HEK293 (cell line): ENCODE measurements around the gene ZCCHC7.
"Not testable (repeated sequence)": the region's sequence is repeated elsewhere in the genome, so short reads cannot be mapped to it uniquely, and the experiment has no call there.

ENCODE experiments used
- KLF9 ChIP-seq: fragments of 450-650 bp; formaldehyde crosslinking; IDR thresholded peaks from 2 replicates; pipeline ENCODE4 v1.5.1; 2016; ENCODE audit warnings: missing biosample characterization, missing genetic modification characterization, low read depth
- REST ChIP-seq: fragments of 450-650 bp; formaldehyde crosslinking; IDR thresholded peaks from 2 replicates; pipeline ENCODE4 v1.5.1; 2016; ENCODE audit warnings: missing biosample characterization, missing genetic modification characterization
- SCRT2 ChIP-seq: fragments of 450-650 bp; formaldehyde crosslinking; IDR thresholded peaks from 2 replicates; pipeline ENCODE4 v1.5.1; 2016; ENCODE audit warnings: missing biosample characterization, missing genetic modification characterization
- SP2 ChIP-seq: fragments of 450-650 bp; formaldehyde crosslinking; IDR thresholded peaks from 2 replicates; pipeline ENCODE4 v1.5.1; 2016; ENCODE audit warnings: missing biosample characterization, missing genetic modification characterization
- ZNF175 ChIP-seq: fragments of 450-650 bp; formaldehyde crosslinking; IDR thresholded peaks from 2 replicates; pipeline ENCODE4 v1.5.1; 2016; ENCODE audit warnings: missing biosample characterization, missing genetic modification characterization
- ZNF324 ChIP-seq: fragments of 450-650 bp; formaldehyde crosslinking; IDR thresholded peaks from 2 replicates; pipeline ENCODE4 v1.5.1; 2016; ENCODE audit warnings: missing biosample characterization, missing genetic modification characterization
- ZNF610 ChIP-seq: fragments of 450-650 bp; formaldehyde crosslinking; IDR thresholded peaks from 2 replicates; pipeline ENCODE4 v1.5.1; 2016; ENCODE audit warnings: missing biosample characterization, missing genetic modification characterization, borderline replicate concordance
- TF ChIP-seq, protein P1 (sequence below): fragments of 450-650 bp; formaldehyde crosslinking; IDR thresholded peaks from 2 replicates; pipeline ENCODE4 v1.5.1; 2016; ENCODE audit warnings: missing biosample characterization, missing genetic modification characterization

DNA sequence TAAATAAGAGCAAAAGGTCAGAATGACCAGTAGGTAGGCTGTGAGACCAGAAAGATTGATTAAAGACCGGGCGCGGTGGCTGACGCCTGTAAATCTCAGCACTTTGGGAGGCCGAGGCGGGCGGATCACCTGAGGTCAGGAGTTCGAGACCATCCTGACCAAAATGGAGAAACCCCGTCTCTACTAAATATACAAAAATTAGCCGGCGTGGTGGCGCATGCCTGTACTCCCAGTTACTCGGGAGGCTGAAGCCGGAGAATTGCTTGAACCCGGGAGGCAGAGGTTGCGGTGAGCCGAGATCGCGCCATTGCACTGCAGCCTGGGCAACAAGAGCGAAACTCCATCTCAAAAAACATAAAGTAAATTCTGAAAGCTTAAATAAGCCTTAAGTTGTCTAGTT lies 38.9 kb upstream of the ZCCHC7 start:
- TF ChIP-seq, protein P1, sequence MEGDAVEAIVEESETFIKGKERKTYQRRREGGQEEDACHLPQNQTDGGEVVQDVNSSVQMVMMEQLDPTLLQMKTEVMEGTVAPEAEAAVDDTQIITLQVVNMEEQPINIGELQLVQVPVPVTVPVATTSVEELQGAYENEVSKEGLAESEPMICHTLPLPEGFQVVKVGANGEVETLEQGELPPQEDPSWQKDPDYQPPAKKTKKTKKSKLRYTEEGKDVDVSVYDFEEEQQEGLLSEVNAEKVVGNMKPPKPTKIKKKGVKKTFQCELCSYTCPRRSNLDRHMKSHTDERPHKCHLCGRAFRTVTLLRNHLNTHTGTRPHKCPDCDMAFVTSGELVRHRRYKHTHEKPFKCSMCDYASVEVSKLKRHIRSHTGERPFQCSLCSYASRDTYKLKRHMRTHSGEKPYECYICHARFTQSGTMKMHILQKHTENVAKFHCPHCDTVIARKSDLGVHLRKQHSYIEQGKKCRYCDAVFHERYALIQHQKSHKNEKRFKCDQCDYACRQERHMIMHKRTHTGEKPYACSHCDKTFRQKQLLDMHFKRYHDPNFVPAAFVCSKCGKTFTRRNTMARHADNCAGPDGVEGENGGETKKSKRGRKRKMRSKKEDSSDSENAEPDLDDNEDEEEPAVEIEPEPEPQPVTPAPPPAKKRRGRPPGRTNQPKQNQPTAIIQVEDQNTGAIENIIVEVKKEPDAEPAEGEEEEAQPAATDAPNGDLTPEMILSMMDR (tag by site-specific recombination), result not testable (repeated sequence)
- not testable (repeated sequence) for TF ChIP-seq ZNF610 (tag by site-specific recombination); KLF9 (tag by site-specific recombination); ZNF175; ZNF324 (tag by site-specific recombination); SCRT2 (tag by site-specific recombination); SP2 (tag by site-specific recombination); REST
